Caco-2 (cell line): ENCODE data around the gene LRMDA. TPM values are rescaled to one million over a fixed set of nuclear protein-coding genes. Genes with fewer than 3 reads are reported as not detected.
"Not testable (repeated sequence)": the region's sequence is repeated elsewhere in the genome, so short reads cannot be mapped to it uniquely, and the experiment has no call there.

ENCODE experiments used
- BruUV-seq: library from RNA; stranded (reverse); fragments of 400-500 nt; replicated peaks from 2 replicates; lab custom pipeline; 2021; lab: Mats Ljungman, UMichigan
- CTCF ChIA-PET: fragments of 300-600 bp; sonication (Branson Sonifier 250); formaldehyde crosslinking; loops from one replicate; lab custom pipeline; 2022; ENCODE audit warnings: antibody characterized with exemption; lab: Charles Lee
- POLR2A ChIA-PET: fragments of 300-600 bp; sonication (Branson Sonifier 250); formaldehyde crosslinking; loops from one replicate; lab custom pipeline; 2022; ENCODE audit warnings: antibody characterized with exemption; lab: Charles Lee
- DNase-seq, 2 experiments: peaks; one replicate each; pipeline versions ENCODE4 v3.0.0 to v3.0.0-alpha.2; 2020 to 2022
- H3K27me3 ChIP-seq: replicated peaks from 2 replicates; pipeline ENCODE4 v1.6.0; 2011; ENCODE audit warnings: low read length; ENCODE audit not compliant: control insufficient read depth, insufficient read depth
- H3K36me3 ChIP-seq: 2 replicates; pipeline ENCODE4 v1.5.1; 2011; ENCODE audit warnings: low read length; ENCODE audit not compliant: control insufficient read depth, insufficient read depth
- H3K4me1 ChIP-seq: fragments of 250-450 bp; sonication (Bioruptor Pico); 2 replicates; pipeline ENCODE4 v1.5.1; 2020; ENCODE audit warnings: mild to moderate bottlenecking
- H3K4me3 ChIP-seq: 2 replicates; pipeline ENCODE4 v1.5.1; 2011; ENCODE audit warnings: low read depth, mild to moderate bottlenecking, control low read depth, low read length
- H3K9me3 ChIP-seq: fragments of 250-450 bp; sonication (Bioruptor Pico); 2 replicates; pipeline ENCODE4 v1.5.1; 2020; ENCODE audit warnings: mild to moderate bottlenecking, moderate library complexity
- H3K27ac Mint-ChIP-seq: one replicate; pipeline ENCODE4 v1.8.0; 2022; ENCODE audit warnings: mixed read lengths; ENCODE audit not compliant: unreplicated experiment
- H3K27me3 Mint-ChIP-seq: one replicate; pipeline ENCODE4 v1.8.0; 2022; ENCODE audit warnings: mixed read lengths; ENCODE audit not compliant: insufficient read depth, unreplicated experiment
- H3K36me3 Mint-ChIP-seq: one replicate; pipeline ENCODE4 v1.8.0; 2022; ENCODE audit warnings: mild to moderate bottlenecking, mixed read lengths; ENCODE audit not compliant: insufficient read depth, unreplicated experiment
- H3K4me1 Mint-ChIP-seq: one replicate; pipeline ENCODE4 v1.8.0; 2022; ENCODE audit warnings: low read depth, mixed read lengths; ENCODE audit not compliant: unreplicated experiment
- H3K4me3 Mint-ChIP-seq: one replicate; pipeline ENCODE4 v1.8.0; 2022; ENCODE audit warnings: mild to moderate bottlenecking, moderate library complexity, mixed read lengths; ENCODE audit not compliant: unreplicated experiment
- H3K9me3 Mint-ChIP-seq: one replicate; pipeline ENCODE4 v1.8.0; 2022; ENCODE audit warnings: mixed read lengths; ENCODE audit not compliant: unreplicated experiment
- intact Hi-C: fragments of 100-400 bp; cut with micrococcal nuclease; formaldehyde crosslinking; loops from one replicate; pipeline ENCODE4 v1.10.0; 2022; ENCODE audit not compliant: unreplicated experiment
- total RNA-seq: library from RNA; stranded (reverse); gene quantifications from 2 replicates; pipeline ENCODE4 v1.2.3, GENCODE V29; 2022
- TF ChIP-seq, protein P1 (sequence below), 2 experiments: fragments of 200-600 bp in 1 of 2; IDR thresholded peaks; 1 replicate in 1 of 2; 2 replicates in 1 of 2; pipeline versions ENCODE4 v1.5.1 to v1.8.0; 2011 to 2022; ENCODE audit warnings: antibody characterized with exemption in 1 of 2, control low read depth in 1 of 2, inconsistent platforms in 1 of 2, low read depth in 1 of 2, low read length in 1 of 2, mild to moderate bottlenecking in 1 of 2, moderate library complexity in 1 of 2; ENCODE audit not compliant: insufficient read depth in 1 of 2, severe bottlenecking in 1 of 2, unreplicated experiment in 1 of 2

Gene LRMDA
- total RNA-seq, 1 experiment from 2014 or later: 18.5 TPM

DNA sequence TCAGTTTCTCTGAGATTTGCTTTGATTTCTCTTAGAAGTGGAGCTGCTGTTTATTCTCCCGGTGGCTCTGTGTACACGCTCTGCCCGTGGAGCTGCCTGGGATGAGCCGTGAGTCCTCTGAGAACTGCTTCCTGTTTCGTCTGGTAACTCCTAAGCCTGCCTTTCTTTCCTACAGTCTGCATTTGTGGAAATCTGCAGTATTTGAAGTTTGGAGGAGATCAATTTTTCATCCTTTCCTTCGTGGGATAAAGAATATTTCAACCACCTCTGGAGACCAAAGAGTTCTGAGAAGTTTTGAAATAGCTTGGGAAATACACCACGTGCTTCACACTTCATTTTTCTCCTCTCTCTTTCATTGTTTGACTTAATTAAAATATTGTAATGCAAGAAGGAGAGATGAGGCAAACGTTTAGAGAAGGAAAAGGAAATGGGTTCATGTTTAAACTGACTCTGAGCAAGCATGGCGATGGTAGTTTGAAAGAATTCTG is 311.9 kb downstream of the LRMDA start:
- TF ChIP-seq, protein P1, sequence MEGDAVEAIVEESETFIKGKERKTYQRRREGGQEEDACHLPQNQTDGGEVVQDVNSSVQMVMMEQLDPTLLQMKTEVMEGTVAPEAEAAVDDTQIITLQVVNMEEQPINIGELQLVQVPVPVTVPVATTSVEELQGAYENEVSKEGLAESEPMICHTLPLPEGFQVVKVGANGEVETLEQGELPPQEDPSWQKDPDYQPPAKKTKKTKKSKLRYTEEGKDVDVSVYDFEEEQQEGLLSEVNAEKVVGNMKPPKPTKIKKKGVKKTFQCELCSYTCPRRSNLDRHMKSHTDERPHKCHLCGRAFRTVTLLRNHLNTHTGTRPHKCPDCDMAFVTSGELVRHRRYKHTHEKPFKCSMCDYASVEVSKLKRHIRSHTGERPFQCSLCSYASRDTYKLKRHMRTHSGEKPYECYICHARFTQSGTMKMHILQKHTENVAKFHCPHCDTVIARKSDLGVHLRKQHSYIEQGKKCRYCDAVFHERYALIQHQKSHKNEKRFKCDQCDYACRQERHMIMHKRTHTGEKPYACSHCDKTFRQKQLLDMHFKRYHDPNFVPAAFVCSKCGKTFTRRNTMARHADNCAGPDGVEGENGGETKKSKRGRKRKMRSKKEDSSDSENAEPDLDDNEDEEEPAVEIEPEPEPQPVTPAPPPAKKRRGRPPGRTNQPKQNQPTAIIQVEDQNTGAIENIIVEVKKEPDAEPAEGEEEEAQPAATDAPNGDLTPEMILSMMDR (IDR thresholded peaks at IDR 0.05; ENCODE audit: insufficient read depth in 1 of 2, low read depth in 1 of 2, low read length in 1 of 2, severe bottlenecking in 1 of 2, unreplicated experiment in 1 of 2): no peak

GRCh38 chr10:75744261-75744660 is 312.8 kb downstream of the LRMDA start:
- no peaks in the 10 kb centered on the region for H3K9me3 ChIP-seq
- ChIA-PET CTCF (no interaction called here), POLR2A (no interaction called here)
- no peak for DNase-seq
- H3K4me1 Mint-ChIP-seq: peaks cover 21% of the 10 kb centered on the region
- TF ChIP-seq, protein P1 (IDR thresholded peaks at IDR 0.05; ENCODE audit: insufficient read depth in 1 of 2, low read depth in 1 of 2, low read length in 1 of 2, severe bottlenecking in 1 of 2, unreplicated experiment in 1 of 2): no peak
- no TSS peak for BruUV-seq
- no peaks in the 10 kb centered on the region for H3K36me3 ChIP-seq
- intact Hi-C loops: no loop called here
- no peak overlapping the region for H3K4me3 Mint-ChIP-seq
- H3K4me3 ChIP-seq: no peak overlapping the region
- peaks cover 12% of the 10 kb centered on the region; the same call in 1 of the 2 replicates for H3K4me1 ChIP-seq
- H3K36me3 Mint-ChIP-seq: peaks cover 6% of the 10 kb centered on the region
- H3K27me3 ChIP-seq: no peaks in the 10 kb centered on the region
- H3K27me3 Mint-ChIP-seq: no peaks in the 10 kb centered on the region
- H3K27ac Mint-ChIP-seq: no peak overlapping the region
- peaks cover 9% of the 10 kb centered on the region for H3K9me3 Mint-ChIP-seq

More for the DNA sequence above, 311.9 kb downstream of the LRMDA start:
- Histone ChIP-seq H3K36me3 (no peaks in the 10 kb centered on the region), H3K27me3 (no peaks in the 10 kb centered on the region), H3K4me1 (peaks cover 12% of the 10 kb centered on the region; the same call in 1 of the 2 replicates), H3K9me3 (no peaks in the 10 kb centered on the region), H3K4me3 (no peak overlapping the region)
- DNase-seq: no peak
- intact Hi-C loops: no loop called here
- peaks cover 21% of the 10 kb centered on the region for H3K4me1 Mint-ChIP-seq
- ChIA-PET POLR2A (interaction anchor here (0.6 kb wide), 1 partner anchor 338 kb away, joined by 3 read pairs; no protein-coding TSS in a partner anchor), CTCF (no interaction called here)
- BruUV-seq: no TSS peak
- H3K9me3 Mint-ChIP-seq: peaks cover 9% of the 10 kb centered on the region
- H3K27me3 Mint-ChIP-seq: no peaks in the 10 kb centered on the region
- H3K36me3 Mint-ChIP-seq: peaks cover 6% of the 10 kb centered on the region
- no peak overlapping the region for H3K4me3 Mint-ChIP-seq
- peak overlapping the region; percentile 62 for H3K27ac Mint-ChIP-seq

DNA sequence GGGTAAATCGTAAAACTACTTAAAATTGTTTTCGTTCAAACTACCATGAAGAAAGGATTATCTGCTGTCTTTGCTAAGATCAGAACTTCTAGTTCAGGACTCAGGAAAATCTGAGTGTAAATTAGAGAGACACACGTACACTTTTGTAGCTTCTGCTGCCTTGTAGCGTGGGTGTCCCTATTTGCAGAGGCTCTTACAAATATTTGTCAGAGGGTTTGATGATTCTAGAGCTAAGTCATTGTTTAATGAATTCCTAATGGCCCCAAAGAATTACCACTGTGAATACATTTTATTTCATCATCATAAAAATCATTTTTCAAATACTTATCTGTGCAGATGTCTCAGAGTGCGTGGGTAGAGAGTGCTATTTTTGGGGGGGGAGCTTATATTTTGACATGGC is 314.9 kb downstream of the LRMDA start:
- Mint-ChIP-seq H3K4me1 (peaks cover 21% of the 10 kb centered on the region), H3K27me3 (no peaks in the 10 kb centered on the region), H3K36me3 (peaks cover 6% of the 10 kb centered on the region), H3K9me3 (peaks cover 9% of the 10 kb centered on the region), H3K4me3 (no peak overlapping the region), H3K27ac (no peak overlapping the region)
- no peak overlapping the region for H3K4me3 ChIP-seq
- intact Hi-C loops: no loop called here
- BruUV-seq: no TSS peak
- CTCF ChIA-PET: interaction anchor here (0.6 kb wide), 1 partner anchor 443 kb away, joined by 3 read pairs; no protein-coding TSS in a partner anchor
- H3K4me1 ChIP-seq: peaks cover 12% of the 10 kb centered on the region; the same call in 1 of the 2 replicates
- no peaks in the 10 kb centered on the region for H3K9me3 ChIP-seq
- no peaks in the 10 kb centered on the region for H3K27me3 ChIP-seq
- POLR2A ChIA-PET: no interaction called here
- TF ChIP-seq, protein P1 (IDR thresholded peaks at IDR 0.05; ENCODE audit: insufficient read depth in 1 of 2, low read depth in 1 of 2, low read length in 1 of 2, severe bottlenecking in 1 of 2, unreplicated experiment in 1 of 2): no peak
- no peak for DNase-seq
- H3K36me3 ChIP-seq: no peaks in the 10 kb centered on the region

GRCh38 chr10:75750093-75750875 is 318.9 kb downstream of the LRMDA start:
- H3K36me3 Mint-ChIP-seq, POLR2A ChIA-PET, H3K27me3 Mint-ChIP-seq, CTCF ChIA-PET, H3K4me3 Mint-ChIP-seq, H3K9me3 ChIP-seq, H3K36me3 ChIP-seq, H3K4me1 ChIP-seq, intact Hi-C loops, H3K27me3 ChIP-seq, DNase-seq, H3K4me3 ChIP-seq, H3K27ac Mint-ChIP-seq, BruUV-seq: not testable (repeated sequence)
- Mint-ChIP-seq H3K4me1 (peaks cover 36% of the 10 kb centered on the region), H3K9me3 (peaks cover 10% of the 10 kb centered on the region)
